BE2C (cell line): ENCODE results near the gene NOTCH2.

Experiments used
- DNase-seq: peaks from one replicate; pipeline ENCODE4 v3.0.0-alpha.2; 2020
- H3K27me3 ChIP-seq: fragments of 250-450 bp; sonication (Bioruptor Pico); 2 replicates; pipeline ENCODE4 v1.5.1; 2020; ENCODE audit warnings: mild to moderate bottlenecking
- H3K36me3 ChIP-seq: fragments of 250-450 bp; sonication (Bioruptor Pico); 2 replicates; pipeline ENCODE4 v1.5.1; 2020; ENCODE audit warnings: mild to moderate bottlenecking
- H3K4me1 ChIP-seq: fragments of 250-450 bp; sonication (Bioruptor Pico); 2 replicates; pipeline ENCODE4 v1.5.1; 2020
- H3K4me3 ChIP-seq: 2 replicates; pipeline ENCODE4 v1.5.1; 2011; ENCODE audit warnings: low read depth, low read length
- H3K9me3 ChIP-seq: fragments of 250-450 bp; sonication (Bioruptor Pico); 2 replicates; pipeline ENCODE4 v1.5.1; 2020
- CTCF ChIP-seq: IDR thresholded peaks from 2 replicates; pipeline ENCODE4 v1.5.1; 2012; ENCODE audit warnings: mild to moderate bottlenecking, low read depth, low read length

Gene NOTCH2

GRCh38 chr1:119882132-119883049 lies 187.1 kb downstream of the NOTCH2 start:
- Histone ChIP-seq H3K4me3 (no peak overlapping the region), H3K9me3 (no peaks in the 10 kb centered on the region), H3K36me3 (no peaks in the 10 kb centered on the region), H3K27me3 (peaks cover 11% of the 10 kb centered on the region), H3K4me1 (no peaks in the 10 kb centered on the region)
- no peak for TF ChIP-seq CTCF
- no peak for DNase-seq

- Histone ChIP-seq H3K9me3 (no peaks in the 10 kb centered on the region), H3K27me3 (peaks cover 11% of the 10 kb centered on the region), H3K4me1 (no peaks in the 10 kb centered on the region), H3K36me3 (no peaks in the 10 kb centered on the region), H3K4me3 (no peak overlapping the region)
- no peak for TF ChIP-seq CTCF
- DNase-seq: no peak
Observed at GRCh38 chr1:119879510-119880434, 189.7 kb downstream of the NOTCH2 start.

GRCh38 chr1:119878171-119878570 lies 191.3 kb downstream of the NOTCH2 start:
- TF ChIP-seq CTCF: no peak
- no peaks in the 10 kb centered on the region for H3K36me3 ChIP-seq
- H3K4me3 ChIP-seq: no peak overlapping the region
- peaks cover 9% of the 10 kb centered on the region for H3K27me3 ChIP-seq
- H3K9me3 ChIP-seq: no peaks in the 10 kb centered on the region
- no peak for DNase-seq
- no peaks in the 10 kb centered on the region for H3K4me1 ChIP-seq

- no peak for DNase-seq
- H3K9me3 ChIP-seq: no peaks in the 10 kb centered on the region
- TF ChIP-seq CTCF: no peak
- H3K27me3 ChIP-seq: no peaks in the 10 kb centered on the region; the same call in 1 of the 2 replicates
- H3K36me3 ChIP-seq: no peaks in the 10 kb centered on the region
- H3K4me3 ChIP-seq: no peak overlapping the region
- H3K4me1 ChIP-seq: peaks cover 6% of the 10 kb centered on the region; the same call in 1 of the 2 replicates
Observed at GRCh38 chr1:119874186-119874585, 195.3 kb downstream of the NOTCH2 start.

- Histone ChIP-seq H3K9me3 (no peaks in the 10 kb centered on the region), H3K36me3 (no peaks in the 10 kb centered on the region), H3K4me3 (no peak overlapping the region), H3K4me1 (peaks cover 6% of the 10 kb centered on the region; the same call in 1 of the 2 replicates), H3K27me3 (no peaks in the 10 kb centered on the region; the same call in 1 of the 2 replicates)
- DNase-seq: no peak
- TF ChIP-seq CTCF: no peak
Observed at GRCh38 chr1:119873135-119874015, 196.1 kb downstream of the NOTCH2 start.
